GM18507 (cell line): ENCODE results near the gene KIAA1328.

Experiments used
- DNase-seq: peaks from one replicate; pipeline ENCODE4 v3.0.0; 2011; ENCODE audit warnings: low read depth; ENCODE audit not compliant: insufficient read length; ENCODE audit errors: extremely low spot score
- FAIRE-seq: peaks from 2 replicates; lab custom pipeline; 2011; peaks lifted over from hg19 to GRCh38; lab: Jason Lieb, UNC

The KIAA1328 gene

GRCh38 chr18:36819621-36820020 lies 9.3 kb upstream of the KIAA1328 start:
- DNase-seq: no peak
- no peak for FAIRE-seq

- DNase-seq (no peak), FAIRE-seq (no peak)
Measured at GRCh38 chr18:36821681-36822080, 7.2 kb upstream of the KIAA1328 start.

DNA sequence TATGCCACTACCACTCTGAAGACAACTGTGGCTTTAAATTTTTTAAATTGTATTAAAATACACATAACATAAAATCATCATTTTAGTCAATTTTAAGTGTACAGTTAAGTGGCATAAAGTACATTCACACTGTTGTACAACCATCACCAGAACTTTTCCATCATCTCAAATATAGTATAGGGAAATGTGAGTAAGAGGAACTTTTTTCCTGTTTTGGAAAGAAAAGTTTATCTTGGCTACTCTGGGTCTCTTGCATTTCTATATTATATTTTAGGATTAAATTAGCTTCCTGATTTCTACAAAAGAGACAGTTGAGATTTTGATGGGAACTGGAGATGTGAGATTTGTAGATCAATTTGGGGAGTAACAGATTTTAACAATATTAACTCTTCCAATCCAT lies 3.4 kb upstream of the KIAA1328 start:
- FAIRE-seq: no peak

GRCh38 chr18:36826556-36826955 lies 2.4 kb upstream of the KIAA1328 start:
- FAIRE-seq: no peak

More for the DNA sequence above, 3.4 kb upstream of the KIAA1328 start:
- DNase-seq: no peak

DNA sequence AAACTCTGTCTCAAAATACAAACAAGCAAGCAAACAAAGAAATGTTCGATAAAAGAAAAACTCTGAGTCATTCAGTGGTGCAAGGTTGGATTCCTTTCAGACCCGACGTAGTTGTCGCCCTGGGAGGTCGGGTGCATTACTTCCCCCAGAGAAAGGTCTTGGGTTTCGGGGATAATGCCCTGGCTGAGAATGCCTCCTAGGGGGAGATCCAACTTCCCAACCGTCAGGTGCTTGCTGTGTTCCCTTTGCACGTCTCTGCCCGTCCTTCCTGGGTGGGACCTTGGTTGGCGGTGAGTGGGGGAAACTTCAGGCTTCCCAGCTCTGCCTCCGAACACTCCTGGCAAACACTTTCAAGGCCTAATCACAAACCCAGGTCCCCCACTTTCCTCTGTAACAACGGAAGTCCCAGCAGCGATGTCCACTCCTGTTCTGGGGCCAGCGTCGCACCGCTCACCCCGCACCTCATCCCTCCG lies 734 bp upstream of the KIAA1328 start:
- DNase-seq: no peak
- FAIRE-seq: no peak

More at GRCh38 chr18:36826556-36826955, 2.4 kb upstream of the KIAA1328 start:
- DNase-seq: no peak

- FAIRE-seq: peak; percentile 60
Measured at GRCh38 chr18:36829362-36830157, 633 bp downstream of the KIAA1328 start.

DNA sequence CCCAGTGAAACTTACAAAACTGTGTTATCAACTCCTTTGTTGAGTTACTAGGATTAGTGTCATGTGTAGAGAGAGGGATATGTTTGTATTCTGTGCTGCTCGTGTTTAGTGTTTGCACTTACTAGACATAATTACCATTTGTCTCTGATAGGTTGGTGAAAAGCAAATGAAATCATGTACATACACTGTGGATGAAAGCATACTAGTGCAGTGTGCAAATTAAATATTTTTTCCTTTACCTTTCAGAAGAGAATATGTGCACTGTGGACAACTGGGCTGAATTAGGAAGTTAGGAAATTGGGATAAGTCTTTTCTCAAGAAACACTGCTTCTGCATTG lies 1.2 kb downstream of the KIAA1328 start:
- DNase-seq (no peak), FAIRE-seq (no peak)

More at GRCh38 chr18:36829362-36830157, 633 bp downstream of the KIAA1328 start:
- DNase-seq: no peak

DNA sequence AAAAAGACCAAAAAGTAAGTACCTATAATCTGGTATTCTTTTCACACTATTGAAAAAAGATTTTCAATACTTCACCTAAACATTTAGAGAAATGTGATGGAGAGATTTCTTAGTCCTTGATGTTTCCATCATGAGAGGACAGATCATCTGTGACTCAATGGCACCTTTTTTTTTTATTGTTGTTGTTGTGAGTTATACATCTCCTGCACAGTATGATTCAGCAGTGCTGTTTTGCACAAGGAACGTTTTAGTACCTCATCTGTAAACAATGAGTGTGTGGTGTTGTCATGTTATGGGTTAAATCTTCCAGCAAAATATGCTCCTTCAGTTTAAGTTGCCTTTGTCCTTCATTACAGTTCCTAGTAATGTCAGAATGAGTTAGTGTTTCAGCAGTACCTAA lies 2.2 kb downstream of the KIAA1328 start:
- FAIRE-seq (no peak), DNase-seq (no peak)

DNA sequence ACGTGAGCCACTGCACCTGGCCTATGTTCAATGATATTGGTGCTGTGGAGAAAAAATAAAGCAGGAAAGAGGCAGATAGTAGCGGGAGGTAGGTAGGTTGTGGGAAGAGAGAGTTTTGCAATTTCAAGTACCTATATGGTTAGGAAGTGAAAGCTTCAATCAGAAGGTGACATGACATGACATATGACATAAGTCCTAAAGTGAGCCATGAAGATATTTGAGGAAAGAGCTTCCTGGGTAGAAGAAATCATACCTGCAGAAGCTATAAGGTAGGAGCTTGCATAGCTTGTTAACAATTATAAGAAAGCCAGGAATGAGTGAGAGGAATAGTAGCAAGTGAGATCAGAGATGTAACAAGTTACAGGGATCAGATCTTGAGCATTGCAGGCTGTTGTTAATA lies 4.2 kb downstream of the KIAA1328 start:
- FAIRE-seq (no peak), DNase-seq (no peak)

GRCh38 chr18:36835927-36836326 lies 7.0 kb downstream of the KIAA1328 start:
- FAIRE-seq (no peak), DNase-seq (no peak)

- FAIRE-seq: no peak
- no peak for DNase-seq
Measured at GRCh38 chr18:36839835-36840234, 10.9 kb downstream of the KIAA1328 start.

DNA sequence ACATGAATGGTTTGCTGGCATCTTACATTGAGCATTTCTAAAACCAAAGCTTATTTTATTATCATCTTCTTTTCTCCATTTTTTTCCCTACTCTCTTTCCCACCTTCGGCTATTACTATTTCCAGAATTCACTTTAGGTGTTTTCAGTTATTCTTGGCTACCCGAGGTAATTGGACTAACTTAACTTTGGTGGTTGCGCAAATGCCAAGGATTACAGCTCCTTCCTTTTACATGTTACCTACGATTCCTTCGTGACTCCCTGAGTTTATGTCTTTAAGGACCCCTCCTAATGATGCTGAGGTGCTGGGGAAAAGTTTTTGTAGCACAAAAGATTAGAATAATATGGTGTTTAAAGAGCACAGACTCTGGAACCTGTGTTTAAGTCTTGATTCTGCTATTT lies 14.3 kb downstream of the KIAA1328 start:
- FAIRE-seq (no peak), DNase-seq (no peak)

GRCh38 chr18:36843784-36844183 lies 14.9 kb downstream of the KIAA1328 start:
- DNase-seq (no peak), FAIRE-seq (no peak)

- no peak for DNase-seq
- FAIRE-seq: peak; percentile 52
Measured at GRCh38 chr18:36848609-36849008, 19.7 kb downstream of the KIAA1328 start.

- DNase-seq (no peak), FAIRE-seq (no peak)
Measured at GRCh38 chr18:36849288-36850006, 20.5 kb downstream of the KIAA1328 start.

- FAIRE-seq (no peak), DNase-seq (no peak)
Measured at GRCh38 chr18:36850527-36851201, 21.7 kb downstream of the KIAA1328 start.

DNA sequence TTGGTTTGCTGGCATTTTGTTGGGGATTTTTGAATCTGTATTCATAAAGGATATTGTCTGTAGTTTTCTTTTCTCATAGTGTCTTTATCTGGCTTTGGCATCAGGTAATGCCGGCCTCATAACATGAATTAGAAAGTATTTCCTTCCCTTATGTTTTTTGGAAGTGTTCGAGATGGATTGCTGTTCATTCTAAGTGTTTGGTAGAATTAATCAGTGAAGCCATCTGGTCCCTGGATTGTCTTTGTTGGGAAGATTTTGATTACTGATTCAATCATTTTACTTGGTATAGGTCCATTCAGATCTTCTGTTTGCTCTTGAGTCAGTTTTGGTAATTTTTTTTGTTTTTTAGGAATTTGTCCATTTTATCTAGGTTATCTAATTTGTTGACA lies 22.3 kb downstream of the KIAA1328 start:
- no peak for FAIRE-seq
- no peak for DNase-seq

DNA sequence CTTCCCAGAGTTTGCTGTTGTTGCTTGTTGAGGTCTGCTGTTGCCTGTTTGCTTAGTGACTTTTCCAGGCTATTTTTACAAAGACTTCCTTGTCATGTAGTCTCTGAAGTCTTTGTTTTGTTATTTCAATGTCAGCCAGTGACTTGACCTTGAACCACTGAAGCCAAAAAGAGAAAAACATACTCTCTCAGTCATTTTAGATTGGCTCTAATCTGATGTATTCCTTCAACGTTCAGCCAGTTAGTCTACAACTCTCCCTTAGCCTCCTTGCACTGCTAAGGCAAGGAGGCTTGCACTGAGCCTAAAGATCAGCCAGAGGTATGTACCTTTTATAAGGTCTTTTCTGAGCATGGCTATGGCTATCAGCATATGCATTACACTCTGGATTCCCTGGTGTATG lies 27.9 kb downstream of the KIAA1328 start:
- FAIRE-seq: no peak

GRCh38 chr18:36862182-36862581 lies 33.3 kb downstream of the KIAA1328 start:
- no peak for DNase-seq
- FAIRE-seq: no peak

More for the DNA sequence above, 27.9 kb downstream of the KIAA1328 start:
- DNase-seq: no peak

- DNase-seq: no peak
- FAIRE-seq: no peak
Measured at GRCh38 chr18:36867056-36867455, 38.1 kb downstream of the KIAA1328 start.
